Ishikawa (cell line): Measurements from ENCODE around the gene TBC1D1.

Experiments used
- CEBPB ChIP-seq: IDR thresholded peaks from 2 replicates; pipeline ENCODE4 v1.6.1; 2012
- CREB1 ChIP-seq: IDR thresholded peaks from 2 replicates; pipeline ENCODE4 v1.6.1; 2012; ENCODE audit warnings: low read depth
- EGR1 ChIP-seq: IDR thresholded peaks from 2 replicates; pipeline ENCODE4 v1.6.1; 2012
- EP300 ChIP-seq: IDR thresholded peaks from 2 replicates; pipeline ENCODE4 v1.6.1; 2012; ENCODE audit warnings: borderline replicate concordance
- FOXM1 ChIP-seq: IDR thresholded peaks from 2 replicates; pipeline ENCODE4 v1.6.1; 2012; ENCODE audit warnings: low read depth, borderline replicate concordance
- MAX ChIP-seq: IDR thresholded peaks from 2 replicates; pipeline ENCODE4 v1.6.1; 2012
- NFIC ChIP-seq: IDR thresholded peaks from 2 replicates; pipeline ENCODE4 v1.6.1; 2012
- RAD21 ChIP-seq: IDR thresholded peaks from 2 replicates; pipeline ENCODE4 v1.6.1; 2012; ENCODE audit warnings: low read depth
- TAF1 ChIP-seq: IDR thresholded peaks from 2 replicates; pipeline ENCODE4 v1.6.1; 2012; ENCODE audit warnings: low read depth, mild to moderate bottlenecking
- TCF12 ChIP-seq: IDR thresholded peaks from 2 replicates; pipeline ENCODE4 v1.6.1; 2012; ENCODE audit warnings: low read depth
- TEAD4 ChIP-seq: IDR thresholded peaks from 2 replicates; pipeline ENCODE4 v1.6.1; 2012
- YY1 ChIP-seq: IDR thresholded peaks from 2 replicates; pipeline ENCODE4 v1.6.1; 2012; ENCODE audit warnings: low read depth
- ZBTB7A ChIP-seq: IDR thresholded peaks from 2 replicates; pipeline ENCODE4 v1.6.1; 2012; ENCODE audit warnings: low read depth
- TF ChIP-seq, protein P1 (sequence below): IDR thresholded peaks from 2 replicates; pipeline ENCODE4 v1.6.1; 2012; ENCODE audit warnings: low read depth, mild to moderate bottlenecking
- TF ChIP-seq, protein P2 (sequence below): IDR thresholded peaks from 2 replicates; pipeline ENCODE4 v1.6.1; 2012

Gene TBC1D1

GRCh38 chr4:37884855-37885487 lies 5.9 kb upstream of the TBC1D1 start:
- TF ChIP-seq TCF12 (no peak), TAF1 (no peak), NFIC (no peak), CREB1 (no peak), ZBTB7A (no peak)

- no peak for TF ChIP-seq TEAD4
Observed at GRCh38 chr4:37885496-37885895, 5.4 kb upstream of the TBC1D1 start.

DNA sequence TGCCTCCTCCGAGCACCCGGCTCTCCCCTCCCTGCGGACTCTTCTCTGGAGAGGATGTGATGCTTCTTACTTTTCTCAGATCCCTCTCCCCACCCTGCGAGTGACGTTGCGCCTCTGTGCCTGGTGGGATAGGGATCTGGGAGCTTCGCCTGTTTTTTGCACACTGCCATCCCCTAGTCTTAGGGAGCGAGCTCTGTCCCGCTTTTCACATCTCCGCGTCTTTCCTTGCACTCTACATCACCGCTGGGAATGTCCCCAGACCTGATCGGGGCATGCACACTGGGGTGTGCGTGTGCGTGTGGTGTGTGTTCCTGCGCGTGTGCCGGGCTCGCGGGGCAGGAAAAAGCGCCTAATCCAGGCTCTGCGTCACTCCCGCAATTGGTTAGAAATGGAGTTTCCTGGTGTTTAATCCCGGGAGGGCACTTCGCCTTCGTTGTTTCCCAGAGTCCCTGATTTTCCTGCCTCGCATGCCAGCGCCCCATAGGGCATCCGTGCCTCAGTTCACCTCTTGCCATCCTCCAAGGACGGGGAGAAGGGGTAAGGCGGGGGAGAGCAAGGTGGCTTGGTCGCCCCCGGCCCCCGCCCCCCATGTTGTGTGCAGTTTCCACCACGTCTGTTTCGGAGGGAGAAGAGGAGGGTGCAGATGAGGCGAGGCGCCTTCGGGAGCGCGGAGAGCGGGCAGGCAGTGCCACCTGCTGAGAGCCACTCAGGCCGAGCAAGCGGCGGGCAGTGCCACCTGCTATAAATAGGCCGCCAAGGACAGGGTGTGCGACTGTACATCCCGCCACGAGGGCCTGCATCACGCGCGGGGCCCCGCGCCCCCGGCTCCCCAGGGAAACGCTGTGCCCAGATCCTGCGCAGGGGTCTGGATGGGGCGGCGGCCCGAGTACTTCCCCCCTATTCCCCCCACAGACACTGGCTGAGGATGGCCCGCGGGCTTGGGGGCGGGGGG lies 759 bp upstream of the TBC1D1 start:
- TF ChIP-seq CEBPB (no peak), ZBTB7A (peak; percentile 17; the same call in 1 of the 2 replicates), MAX (peak; percentile 55)

GRCh38 chr4:37891260-37892159 lies 626 bp downstream of the TBC1D1 start:
- TF ChIP-seq EGR1 (no peak), EP300 (no peak), ZBTB7A (peak; percentile 62; the same call in 1 of the 2 replicates), TCF12 (no peak), FOXM1 (no peak)

- no peak for TF ChIP-seq EP300
- TF ChIP-seq NFIC: no peak
- TF ChIP-seq YY1: no peak
- TF ChIP-seq FOXM1: no peak
- TF ChIP-seq ZBTB7A: no peak
- TF ChIP-seq MAX: no peak
- no peak for TF ChIP-seq CEBPB
- TF ChIP-seq CREB1: no peak
Observed at GRCh38 chr4:37892641-37893040, 1.8 kb downstream of the TBC1D1 start.

DNA sequence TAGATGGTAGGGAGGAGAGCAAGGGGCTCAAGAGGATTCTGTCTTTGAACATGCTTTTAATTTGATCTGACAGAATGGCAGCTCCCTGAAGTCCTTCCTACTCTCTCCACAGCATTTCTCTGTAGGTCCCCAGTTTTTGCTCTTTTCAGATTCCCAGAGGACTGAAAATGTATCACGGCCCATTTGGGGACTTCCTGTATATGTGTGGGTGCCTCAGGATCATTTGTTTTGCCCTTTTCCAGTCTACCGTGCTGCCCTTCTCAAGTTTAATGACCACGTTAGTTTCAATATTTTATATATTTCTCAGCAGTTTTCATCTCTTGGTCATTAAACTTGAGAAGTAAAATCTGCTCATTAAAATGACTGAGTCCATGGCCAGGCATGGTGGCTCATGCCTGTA lies 2.3 kb downstream of the TBC1D1 start:
- TF ChIP-seq MAX (no peak), CREB1 (no peak), NFIC (no peak), RAD21 (no peak), YY1 (no peak), EGR1 (no peak), CEBPB (no peak), TAF1 (no peak), TEAD4 (no peak), TCF12 (no peak), ZBTB7A (no peak), EP300 (no peak), FOXM1 (no peak)
- TF ChIP-seq, protein P1, sequence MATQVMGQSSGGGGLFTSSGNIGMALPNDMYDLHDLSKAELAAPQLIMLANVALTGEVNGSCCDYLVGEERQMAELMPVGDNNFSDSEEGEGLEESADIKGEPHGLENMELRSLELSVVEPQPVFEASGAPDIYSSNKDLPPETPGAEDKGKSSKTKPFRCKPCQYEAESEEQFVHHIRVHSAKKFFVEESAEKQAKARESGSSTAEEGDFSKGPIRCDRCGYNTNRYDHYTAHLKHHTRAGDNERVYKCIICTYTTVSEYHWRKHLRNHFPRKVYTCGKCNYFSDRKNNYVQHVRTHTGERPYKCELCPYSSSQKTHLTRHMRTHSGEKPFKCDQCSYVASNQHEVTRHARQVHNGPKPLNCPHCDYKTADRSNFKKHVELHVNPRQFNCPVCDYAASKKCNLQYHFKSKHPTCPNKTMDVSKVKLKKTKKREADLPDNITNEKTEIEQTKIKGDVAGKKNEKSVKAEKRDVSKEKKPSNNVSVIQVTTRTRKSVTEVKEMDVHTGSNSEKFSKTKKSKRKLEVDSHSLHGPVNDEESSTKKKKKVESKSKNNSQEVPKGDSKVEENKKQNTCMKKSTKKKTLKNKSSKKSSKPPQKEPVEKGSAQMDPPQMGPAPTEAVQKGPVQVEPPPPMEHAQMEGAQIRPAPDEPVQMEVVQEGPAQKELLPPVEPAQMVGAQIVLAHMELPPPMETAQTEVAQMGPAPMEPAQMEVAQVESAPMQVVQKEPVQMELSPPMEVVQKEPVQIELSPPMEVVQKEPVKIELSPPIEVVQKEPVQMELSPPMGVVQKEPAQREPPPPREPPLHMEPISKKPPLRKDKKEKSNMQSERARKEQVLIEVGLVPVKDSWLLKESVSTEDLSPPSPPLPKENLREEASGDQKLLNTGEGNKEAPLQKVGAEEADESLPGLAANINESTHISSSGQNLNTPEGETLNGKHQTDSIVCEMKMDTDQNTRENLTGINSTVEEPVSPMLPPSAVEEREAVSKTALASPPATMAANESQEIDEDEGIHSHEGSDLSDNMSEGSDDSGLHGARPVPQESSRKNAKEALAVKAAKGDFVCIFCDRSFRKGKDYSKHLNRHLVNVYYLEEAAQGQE: no peak
- TF ChIP-seq, protein P2, sequence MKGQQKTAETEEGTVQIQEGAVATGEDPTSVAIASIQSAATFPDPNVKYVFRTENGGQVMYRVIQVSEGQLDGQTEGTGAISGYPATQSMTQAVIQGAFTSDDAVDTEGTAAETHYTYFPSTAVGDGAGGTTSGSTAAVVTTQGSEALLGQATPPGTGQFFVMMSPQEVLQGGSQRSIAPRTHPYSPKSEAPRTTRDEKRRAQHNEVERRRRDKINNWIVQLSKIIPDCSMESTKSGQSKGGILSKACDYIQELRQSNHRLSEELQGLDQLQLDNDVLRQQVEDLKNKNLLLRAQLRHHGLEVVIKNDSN: no peak

- TF ChIP-seq, protein P2: no peak
- TF ChIP-seq YY1 (no peak), FOXM1 (no peak), TAF1 (no peak)
Observed at GRCh38 chr4:37895271-37895670, 4.4 kb downstream of the TBC1D1 start.
